Measurements from ENCODE around the gene LOXL3.
A peak's percentile ranks its signal among the peaks of the same experiment; 100 is the strongest.

GRCh38 chr2:74554820-74555531, 1.2 kb upstream of the LOXL3 start:
- TF ChIP-seq CTCF (IDR thresholded peaks at IDR 0.05), result peak in 3 of 6 experiments; percentile 8 to 33 (median 24)
- TF ChIP-seq POLR2AphosphoS5 (IDR thresholded peaks at IDR 0.05), result no peak
- no peak for TF ChIP-seq POLR2A (IDR thresholded peaks at IDR 0.05)

All from upper lobe of left lung (tissue), 4 donors.